CD14-positive monocyte (primary cell): ENCODE measurements around the gene GPALPP1. TPM values are rescaled to one million over a fixed set of nuclear protein-coding genes. Genes with fewer than 3 reads are reported as not detected.

Source experiments
- DNase-seq, 3 donors: peaks; one replicate each; pipeline ENCODE4 v3.0.0-alpha.2; 2011 to 2022
- H2AFZ ChIP-seq: 2 replicates; pipeline ENCODE4 v1.6.0; 2012; ENCODE audit warnings: mild to moderate bottlenecking, low read depth, low read length, inconsistent platforms; ENCODE audit not compliant: insufficient read depth, poor library complexity, severe bottlenecking
- H3K27ac ChIP-seq, 2 donors: 1 replicate in 1 of 2; 2 replicates in 1 of 2; pipeline ENCODE4 v1.5.1; 2012 to 2013; ENCODE audit warnings: low read length in 2 of 2, control low read depth in 1 of 2, inconsistent platforms in 1 of 2, low read depth in 1 of 2, mild to moderate bottlenecking in 1 of 2
- H3K27me3 ChIP-seq, 2 donors: one replicate each; pipeline versions ENCODE4 v1.6.0 to v1.6.1; 2011 to 2013; ENCODE audit warnings: low read length in 2 of 2; ENCODE audit not compliant: control insufficient read depth in 2 of 2, insufficient read depth in 2 of 2
- H3K36me3 ChIP-seq, 2 donors: replicated peaks in 1 of 2; 1 replicate in 1 of 2; 2 replicates in 1 of 2; pipeline versions ENCODE4 v1.5.1 to v1.6.1; 2012 to 2013; ENCODE audit warnings: low read length in 2 of 2, control low read depth in 1 of 2, inconsistent platforms in 1 of 2, mild to moderate bottlenecking in 1 of 2; ENCODE audit not compliant: insufficient read depth in 2 of 2, control insufficient read depth in 1 of 2
- H3K4me1 ChIP-seq, 2 donors: 1 replicate in 1 of 2; 2 replicates in 1 of 2; pipeline versions ENCODE4 v1.5.1 to v1.6.1; 2012 to 2013; ENCODE audit warnings: low read length in 2 of 2, control low read depth in 1 of 2, inconsistent platforms in 1 of 2, mild to moderate bottlenecking in 1 of 2, moderate library complexity in 1 of 2; ENCODE audit not compliant: insufficient read depth in 2 of 2, control insufficient read depth in 1 of 2
- H3K4me2 ChIP-seq: replicated peaks from 2 replicates; pipeline ENCODE3; 2012; ENCODE audit warnings: low read length, moderate library complexity, mild to moderate bottlenecking; ENCODE audit not compliant: poor library complexity, severe bottlenecking; ENCODE audit errors: extremely low read depth
- H3K4me3 ChIP-seq, 3 experiments: fragments of 200-600 bp in 1 of 3; sonication (generic) in 1 of 3; replicated peaks in 1 of 3; 1 replicate in 2 of 3; 2 replicates in 1 of 3; pipeline ENCODE4 v1.5.1; 2011 to 2013; ENCODE audit warnings: low read length in 3 of 3, mild to moderate bottlenecking in 3 of 3, control low read depth in 2 of 3, low read depth in 2 of 3, inconsistent platforms in 1 of 3, moderate library complexity in 1 of 3
- H3K79me2 ChIP-seq: 2 replicates; pipeline ENCODE4 v1.6.0; 2012; ENCODE audit warnings: mild to moderate bottlenecking, control low read depth, inconsistent platforms, low read length, moderate library complexity; ENCODE audit not compliant: insufficient read depth
- H3K9ac ChIP-seq: 2 replicates; pipeline ENCODE4 v1.6.0; 2017; ENCODE audit warnings: low read length, mild to moderate bottlenecking; ENCODE audit not compliant: insufficient read depth, poor library complexity, severe bottlenecking
- H3K9me3 ChIP-seq, 2 donors: replicated peaks in 1 of 2; 1 replicate in 1 of 2; 2 replicates in 1 of 2; pipeline versions ENCODE4 v1.5.1 to v1.6.1; 2012 to 2013; ENCODE audit warnings: low read length in 2 of 2, control low read depth in 1 of 2; ENCODE audit not compliant: control insufficient read depth in 1 of 2, insufficient read depth in 1 of 2
- H4K20me1 ChIP-seq: 2 replicates; pipeline ENCODE4 v1.6.0; 2012; ENCODE audit warnings: mild to moderate bottlenecking, low read length, control low read depth, moderate library complexity; ENCODE audit not compliant: insufficient read depth
- H3K27ac Mint-ChIP-seq, 7 donors: one replicate each; pipeline ENCODE4 v1.8.0; 2020; ENCODE audit warnings: mild to moderate bottlenecking in 7 of 7, mixed read lengths in 7 of 7, moderate library complexity in 6 of 7, inconsistent platforms in 2 of 7
- H3K27me3 Mint-ChIP-seq, 3 donors: one replicate each; pipeline ENCODE4 v1.8.0; 2021 to 2022; ENCODE audit warnings: low read depth in 3 of 3, mild to moderate bottlenecking in 3 of 3, mixed read lengths in 3 of 3, moderate library complexity in 3 of 3, inconsistent platforms in 1 of 3
- H3K36me3 Mint-ChIP-seq, 2 donors: one replicate each; pipeline ENCODE4 v1.8.0; 2020; ENCODE audit warnings: mixed read lengths in 2 of 2, inconsistent platforms in 1 of 2, mild to moderate bottlenecking in 1 of 2
- H3K4me1 Mint-ChIP-seq: one replicate; pipeline ENCODE4 v1.8.0; 2020; ENCODE audit warnings: mild to moderate bottlenecking, mixed read lengths
- H3K4me3 Mint-ChIP-seq, 2 donors: one replicate each; pipeline ENCODE4 v1.8.0; 2020; ENCODE audit warnings: mild to moderate bottlenecking in 2 of 2, mixed read lengths in 2 of 2, moderate library complexity in 1 of 2
- H3K9me3 Mint-ChIP-seq, 7 donors: one replicate each; pipeline ENCODE4 v1.8.0; 2020 to 2022; ENCODE audit warnings: mixed read lengths in 7 of 7, mild to moderate bottlenecking in 6 of 7, moderate library complexity in 6 of 7, inconsistent platforms in 2 of 7
- WGBS: methylation state at CpG from one replicate; pipeline ENCODE4 v1.1.5; 2013; ENCODE audit warnings: missing lambda C conversion rate; ENCODE audit not compliant: insufficient coverage; 5-methylcytosine and 5-hydroxymethylcytosine counted together
- intact Hi-C, 2 donors: fragments of 100-400 bp; cut with micrococcal nuclease; formaldehyde crosslinking; loops; one replicate each; pipeline versions ENCODE4 v1.15.0 to v1.15.1; 2023
- polyA plus RNA-seq, 3 donors: library from polyadenylated mRNA; depleted of rRNA in 1 of 3; unstranded in 2 of 3; stranded (reverse) in 1 of 3; fragments of 300-500 nt in 2 of 3; fragments of >200 nt in 1 of 3; fragmentation: Illumina TruSeq in 2 of 3; gene quantifications; 1 replicate in 2 of 3; 2 replicates in 1 of 3; pipeline ENCODE4 v1.2.3, GENCODE V29; 2012 to 2021
- TF ChIP-seq, protein P1 (sequence below): fragments of 200-600 bp; IDR thresholded peaks from one replicate; pipeline ENCODE4 v1.8.0; 2022; ENCODE audit warnings: antibody characterized with exemption, mild to moderate bottlenecking

Gene GPALPP1
- polyA plus RNA-seq, 3 donors: 9.4 to 13.7 (median 11.4) TPM

DNA sequence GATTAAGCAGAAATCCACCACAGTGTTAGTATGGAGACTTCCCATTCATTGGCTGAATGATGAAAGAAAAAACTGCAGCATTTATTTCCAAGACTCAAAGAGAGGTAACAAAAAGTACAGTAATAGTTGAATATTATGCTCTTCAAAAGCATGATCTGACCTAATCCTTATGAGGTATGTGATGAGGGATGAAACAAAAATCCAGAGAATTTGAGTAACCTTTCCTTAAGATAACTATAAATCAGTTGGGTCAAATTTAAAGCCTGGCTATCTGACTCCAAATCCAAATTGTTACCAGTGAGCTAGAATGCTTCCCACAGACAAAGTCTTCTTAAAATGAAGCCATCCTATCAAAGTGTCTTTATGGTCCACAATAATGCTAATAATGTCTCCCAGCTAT is 38.2 kb upstream of the GPALPP1 start:
- no peak overlapping the region for H2AFZ ChIP-seq
- Mint-ChIP-seq H3K27ac (no peak overlapping the region), H3K36me3 (peaks cover 26 to 32% of the 10 kb centered on the region in 2 donors), H3K4me1 (no peaks in the 10 kb centered on the region), H3K4me3 (no peak overlapping the region), H3K9me3 (no peaks in the 10 kb centered on the region), H3K27me3 (peaks cover 0 to 2% (median 0%) of the 10 kb centered on the region in 3 donors)
- no peak overlapping the region for H3K4me2 ChIP-seq
- H3K4me1 ChIP-seq: no peaks in the 10 kb centered on the region
- H3K27me3 ChIP-seq: no peaks in the 10 kb centered on the region
- TF ChIP-seq, protein P1, sequence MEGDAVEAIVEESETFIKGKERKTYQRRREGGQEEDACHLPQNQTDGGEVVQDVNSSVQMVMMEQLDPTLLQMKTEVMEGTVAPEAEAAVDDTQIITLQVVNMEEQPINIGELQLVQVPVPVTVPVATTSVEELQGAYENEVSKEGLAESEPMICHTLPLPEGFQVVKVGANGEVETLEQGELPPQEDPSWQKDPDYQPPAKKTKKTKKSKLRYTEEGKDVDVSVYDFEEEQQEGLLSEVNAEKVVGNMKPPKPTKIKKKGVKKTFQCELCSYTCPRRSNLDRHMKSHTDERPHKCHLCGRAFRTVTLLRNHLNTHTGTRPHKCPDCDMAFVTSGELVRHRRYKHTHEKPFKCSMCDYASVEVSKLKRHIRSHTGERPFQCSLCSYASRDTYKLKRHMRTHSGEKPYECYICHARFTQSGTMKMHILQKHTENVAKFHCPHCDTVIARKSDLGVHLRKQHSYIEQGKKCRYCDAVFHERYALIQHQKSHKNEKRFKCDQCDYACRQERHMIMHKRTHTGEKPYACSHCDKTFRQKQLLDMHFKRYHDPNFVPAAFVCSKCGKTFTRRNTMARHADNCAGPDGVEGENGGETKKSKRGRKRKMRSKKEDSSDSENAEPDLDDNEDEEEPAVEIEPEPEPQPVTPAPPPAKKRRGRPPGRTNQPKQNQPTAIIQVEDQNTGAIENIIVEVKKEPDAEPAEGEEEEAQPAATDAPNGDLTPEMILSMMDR: no peak
- intact Hi-C loops: no loop called here
- no peak for DNase-seq
- H4K20me1 ChIP-seq: no peaks in the 10 kb centered on the region
- no peak overlapping the region for H3K9ac ChIP-seq
- no peak overlapping the region for H3K27ac ChIP-seq
- peaks cover 0 to 18% of the 10 kb centered on the region in 2 donors for H3K36me3 ChIP-seq
- H3K9me3 ChIP-seq: no peaks in the 10 kb centered on the region
- no peak overlapping the region for H3K4me3 ChIP-seq
- no peaks in the 10 kb centered on the region for H3K79me2 ChIP-seq

DNA sequence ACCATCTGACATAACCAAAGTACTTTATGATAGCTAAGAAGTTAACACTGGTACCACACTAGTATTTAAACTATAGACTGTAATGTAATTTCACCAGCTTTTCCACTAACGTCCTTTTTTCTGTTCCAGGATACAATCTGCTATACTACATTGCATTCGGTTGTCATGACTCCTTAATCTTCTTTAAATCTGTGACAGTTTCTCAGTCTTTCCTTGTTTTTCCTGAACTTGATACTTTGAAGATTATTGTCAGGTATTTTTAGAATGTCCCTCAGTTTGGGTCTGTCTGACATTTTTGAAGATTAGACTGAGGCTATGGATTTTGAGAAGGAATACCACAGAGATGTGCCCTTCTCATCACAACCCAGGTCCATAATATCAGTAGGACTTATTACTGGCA is 36.7 kb upstream of the GPALPP1 start:
- H3K4me3 ChIP-seq: no peak overlapping the region
- H3K9me3 ChIP-seq: no peaks in the 10 kb centered on the region
- TF ChIP-seq, protein P1: no peak
- H4K20me1 ChIP-seq: no peaks in the 10 kb centered on the region
- no peak overlapping the region for H3K27ac Mint-ChIP-seq
- no peak overlapping the region for H3K27ac ChIP-seq
- H3K4me1 Mint-ChIP-seq: no peaks in the 10 kb centered on the region
- no peak overlapping the region for H2AFZ ChIP-seq
- no peak overlapping the region for H3K4me3 Mint-ChIP-seq
- H3K36me3 Mint-ChIP-seq: peaks cover 26 to 37% of the 10 kb centered on the region in 2 donors
- H3K79me2 ChIP-seq: no peaks in the 10 kb centered on the region
- H3K4me2 ChIP-seq: no peak overlapping the region
- peaks cover 0 to 18% of the 10 kb centered on the region in 2 donors for H3K36me3 ChIP-seq
- peaks cover 0 to 2% (median 0%) of the 10 kb centered on the region in 3 donors for H3K27me3 Mint-ChIP-seq
- no peak for DNase-seq
- H3K4me1 ChIP-seq: no peaks in the 10 kb centered on the region
- intact Hi-C loops: no loop called here
- no peaks in the 10 kb centered on the region for H3K9me3 Mint-ChIP-seq
- H3K27me3 ChIP-seq: no peaks in the 10 kb centered on the region
- WGBS: no CpG with 5 or more reads among the region's 2 CpGs
- H3K9ac ChIP-seq: no peak overlapping the region
